HepG2 (cell line): ENCODE results near the gene MAPK14. TPM values are rescaled to one million over a fixed set of nuclear protein-coding genes. Genes with fewer than 3 reads are reported as not detected.

Experiments
- AFF4 ChIP-seq: sonication (generic); formaldehyde crosslinking; IDR thresholded peaks from 2 replicates; pipeline ENCODE4 v1.4.0; 2020; ENCODE audit warnings: missing genetic modification reagents
- CREM ChIP-seq, 2 experiments: sonication (generic) in 1 of 2; formaldehyde crosslinking in 1 of 2; IDR thresholded peaks; 2 replicates each; pipeline versions ENCODE4 v1.4.0 to v1.6.1; 2016 to 2020; ENCODE audit warnings: antibody characterized with exemption in 1 of 2, mild to moderate bottlenecking in 1 of 2, missing genetic modification reagents in 1 of 2
- EP300 ChIP-seq, 3 experiments: sonication (generic) in 1 of 3; formaldehyde crosslinking in 1 of 3; IDR thresholded peaks; 2 replicates each; pipeline versions ENCODE4 v1.5.1 to v1.6.1; 2011 to 2020; ENCODE audit warnings: low read depth in 2 of 3, low read length in 2 of 3, borderline replicate concordance in 1 of 3, improper control_type of control experiment in 1 of 3, mild to moderate bottlenecking in 1 of 3, missing genetic modification reagents in 1 of 3, moderate library complexity in 1 of 3
- ETV6 ChIP-seq: sonication (generic); formaldehyde crosslinking; conservative IDR thresholded peaks from 2 replicates; pipeline ENCODE4 v1.4.0; 2020; ENCODE audit warnings: missing genetic modification reagents
- KDM1A ChIP-seq: IDR thresholded peaks from 2 replicates; pipeline ENCODE4 v1.6.1; 2016; ENCODE audit warnings: missing compliant biosample characterization
- MBD4 ChIP-seq: IDR thresholded peaks from 2 replicates; pipeline ENCODE4 v1.6.1; 2012; ENCODE audit warnings: low read length, inconsistent platforms, borderline replicate concordance
- NFKB2 ChIP-seq: sonication (generic); formaldehyde crosslinking; IDR thresholded peaks from 2 replicates; pipeline ENCODE4 v1.4.0; 2020; ENCODE audit warnings: missing genetic modification reagents, borderline replicate concordance
- PATZ1 ChIP-seq: sonication (generic); formaldehyde crosslinking; IDR thresholded peaks from 2 replicates; pipeline ENCODE4 v1.4.0; 2020; ENCODE audit warnings: missing genetic modification reagents
- RAD21 ChIP-seq: fragments of 450-650 bp; formaldehyde crosslinking; IDR thresholded peaks from 2 replicates; pipeline ENCODE4 v1.5.0; 2020; ENCODE audit warnings: mild to moderate bottlenecking
- RBFOX2 ChIP-seq: fragments of 200-400 bp; formaldehyde crosslinking; IDR thresholded peaks from 2 replicates; pipeline ENCODE4 v1.6.1; 2017; ENCODE audit warnings: low read depth, mild to moderate bottlenecking, low read length
- SPEN ChIP-seq: sonication (generic); formaldehyde crosslinking; IDR thresholded peaks from 2 replicates; pipeline ENCODE4 v1.5.1; 2020; ENCODE audit warnings: low read depth, mild to moderate bottlenecking, missing genetic modification reagents
- TBX3 ChIP-seq: fragments of 450-650 bp; IDR thresholded peaks from 2 replicates; pipeline ENCODE4 v1.6.1; 2017; ENCODE audit warnings: antibody characterized with exemption, mild to moderate bottlenecking, inconsistent platforms, borderline replicate concordance
- UBTF ChIP-seq: sonication (generic); formaldehyde crosslinking; IDR thresholded peaks from 2 replicates; pipeline ENCODE4 v1.4.0; 2020; ENCODE audit warnings: mild to moderate bottlenecking, missing genetic modification reagents
- ZFX ChIP-seq: sonication (generic); formaldehyde crosslinking; IDR thresholded peaks from 2 replicates; pipeline ENCODE4 v1.4.0; 2020; ENCODE audit warnings: mild to moderate bottlenecking, low read depth, missing genetic modification reagents, moderate library complexity
- ZKSCAN8 ChIP-seq: IDR thresholded peaks from 2 replicates; pipeline ENCODE4 v1.6.1; 2016; ENCODE audit warnings: borderline replicate concordance, missing genetic modification reagents, missing compliant biosample characterization
- ZNF616 ChIP-seq: sonication (generic); formaldehyde crosslinking; IDR thresholded peaks from 2 replicates; pipeline ENCODE4 v1.5.0; 2020; ENCODE audit warnings: low read depth, mild to moderate bottlenecking, missing genetic modification reagents
- ZNF691 ChIP-seq: sonication (generic); formaldehyde crosslinking; IDR thresholded peaks from 2 replicates; pipeline ENCODE4 v1.4.0; 2020; ENCODE audit warnings: missing genetic modification reagents, low read depth, mild to moderate bottlenecking, borderline replicate concordance
- ZNF761 ChIP-seq: sonication (generic); formaldehyde crosslinking; conservative IDR thresholded peaks from 2 replicates; pipeline ENCODE4 v1.4.0; 2020; ENCODE audit warnings: mild to moderate bottlenecking, missing genetic modification reagents
- ZSCAN22 ChIP-seq: sonication (generic); formaldehyde crosslinking; IDR thresholded peaks from 2 replicates; pipeline ENCODE4 v1.4.0; 2020; ENCODE audit warnings: mild to moderate bottlenecking, missing genetic modification reagents
- polyA plus RNA-seq, 8 experiments: library from polyadenylated mRNA; depleted of rRNA in 3 of 8; stranded (reverse) in 7 of 8; unstranded in 1 of 8; fragments of >200 nt; fragmentation: Illumina TruSeq in 4 of 8; extraction: Trizol in 4 of 8; gene quantifications; 2 replicates each; pipeline versions ENCODE4 v1.2.1 to v1.2.3, GENCODE V29; 2011 to 2016; ENCODE audit warnings: low read depth in 4 of 8, missing spikeins in 1 of 8, mixed read lengths in 1 of 8; ENCODE audit not compliant: insufficient read depth in 1 of 8
- total RNA-seq, 5 experiments: library from RNA; depleted of rRNA; stranded (reverse); fragments of >200 nt; fragmentation: Illumina TruSeq; extraction: Trizol; gene quantifications; 2 replicates each; pipeline ENCODE4 v1.2.3, GENCODE V29; 2016; ENCODE audit warnings: low read depth in 1 of 5

MAPK14 gene
- total and polyA plus RNA-seq, 2 of the 13 experiments (the other 11 are each of a cell fraction or from before 2014, with no cell fraction given), result 66.3 to 67.3 TPM

- TF ChIP-seq EP300 (IDR thresholded peaks at IDR 0.05; ENCODE audit: low read depth in 2 of 2, low read length in 2 of 2) (no peak), EP300 (CRISPR knock-in tag; IDR thresholded peaks at IDR 0.05; ENCODE audit: borderline replicate concordance) (peak; percentile 42; the same call in 1 of the 2 replicates), ZKSCAN8 (CRISPR knock-in tag) (no peak), UBTF (peak; percentile 88), AFF4 (CRISPR knock-in tag) (no peak), PATZ1 (CRISPR knock-in tag) (peak; percentile 87), NFKB2 (CRISPR knock-in tag) (no peak), ZFX (CRISPR knock-in tag) (peak; percentile 88), RAD21 (no peak), CREM (IDR thresholded peaks at IDR 0.05) (no peak), CREM (CRISPR knock-in tag; IDR thresholded peaks at IDR 0.05) (peak; percentile 10; the same call in 1 of the 2 replicates), ZNF691 (CRISPR knock-in tag) (no peak; the same call in 1 of the 2 replicates), SPEN (CRISPR knock-in tag) (no peak; the same call in 1 of the 2 replicates), TBX3 (no peak; the same call in 1 of the 2 replicates), ZNF616 (CRISPR knock-in tag) (no peak), ZSCAN22 (CRISPR knock-in tag) (no peak), ZNF761 (CRISPR knock-in tag) (0 out of 2 replicates have a peak, but pooled peaks have one; percentile 31), MBD4 (no peak), RBFOX2 (peak; percentile 74), ETV6 (no peak), KDM1A (0 out of 2 replicates have a peak, but pooled peaks have one; percentile 8)
Measured at GRCh38 chr6:36028088-36028876, 674 bp downstream of the MAPK14 start (continued).
